MM.1S (cell line): Measurements from ENCODE around the gene SPP1.

Experiments used
- DNase-seq: peaks from one replicate; pipeline ENCODE4 v3.0.0-alpha.2; 2015
- H2AFZ ChIP-seq: fragments of 300-600 bp; sonication (generic); 2 replicates; pipeline ENCODE4 v1.6.0; 2016; ENCODE audit warnings: antibody characterized with exemption, low read length
- H3F3A ChIP-seq: fragments of 300-600 bp; sonication (generic); 2 replicates; pipeline ENCODE4 v1.6.1; 2016; ENCODE audit warnings: mild to moderate bottlenecking, antibody characterized with exemption, low read length, moderate library complexity, mixed read lengths; ENCODE audit not compliant: insufficient read depth
- H3K27ac ChIP-seq: fragments of 300-600 bp; sonication (generic); 2 replicates; pipeline ENCODE4 v1.5.1; 2016; ENCODE audit warnings: mild to moderate bottlenecking, low read length
- H3K27me3 ChIP-seq: fragments of 300-600 bp; sonication (generic); replicated peaks from 2 replicates; pipeline ENCODE4 v1.6.0; 2016; ENCODE audit warnings: low read length; ENCODE audit not compliant: insufficient read depth
- H3K36me3 ChIP-seq: fragments of 300-600 bp; sonication (generic); replicated peaks from 2 replicates; pipeline ENCODE4 v1.6.1; 2016; ENCODE audit warnings: mild to moderate bottlenecking, low read length, mixed read lengths; ENCODE audit not compliant: insufficient read depth
- H3K4me1 ChIP-seq: fragments of 300-600 bp; sonication (generic); 2 replicates; pipeline ENCODE4 v1.6.1; 2016; ENCODE audit warnings: low read length, mixed read lengths
- H3K4me2 ChIP-seq: fragments of 300-600 bp; sonication (generic); 2 replicates; pipeline ENCODE4 v1.6.0; 2016; ENCODE audit warnings: low read depth, low read length
- H3K4me3 ChIP-seq: fragments of 300-600 bp; sonication (generic); 2 replicates; pipeline ENCODE4 v1.5.1; 2016; ENCODE audit warnings: low read length, mixed read lengths
- H3K79me2 ChIP-seq: fragments of 300-600 bp; sonication (generic); 2 replicates; pipeline ENCODE4 v1.6.1; 2016; ENCODE audit warnings: mixed run types, low read length, mixed read lengths
- H3K9ac ChIP-seq: fragments of 300-600 bp; sonication (generic); 2 replicates; pipeline ENCODE4 v1.6.1; 2016; ENCODE audit warnings: low read length, mixed read lengths
- H3K9me2 ChIP-seq: fragments of 300-600 bp; sonication (generic); replicated peaks from 2 replicates; pipeline ENCODE4 v1.6.1; 2016; ENCODE audit warnings: mild to moderate bottlenecking, low read length, mixed read lengths; ENCODE audit not compliant: insufficient read depth
- H3K9me3 ChIP-seq: fragments of 300-600 bp; sonication (generic); replicated peaks from 2 replicates; pipeline ENCODE4 v1.6.1; 2016; ENCODE audit warnings: mild to moderate bottlenecking, low read length, mixed read lengths; ENCODE audit not compliant: insufficient read depth
- H4K20me1 ChIP-seq: fragments of 300-600 bp; sonication (generic); 2 replicates; pipeline ENCODE4 v1.6.1; 2016; ENCODE audit warnings: mild to moderate bottlenecking, low read length, moderate library complexity, mixed read lengths; ENCODE audit not compliant: insufficient read depth
- EZH2 ChIP-seq: fragments of 300-600 bp; sonication (generic); optimal IDR thresholded peaks from 2 replicates; pipeline ENCODE3; 2017; ENCODE audit warnings: low read depth, mild to moderate bottlenecking, antibody characterized with exemption, low read length, mixed read lengths
- EZH2phosphoT487 ChIP-seq: fragments of 300-600 bp; sonication (generic); IDR thresholded peaks from 2 replicates; pipeline ENCODE4 v1.6.1; 2018; ENCODE audit warnings: antibody characterized with exemption, low read length
- TF ChIP-seq, protein P1 (sequence below): fragments of 300-600 bp; sonication (generic); IDR thresholded peaks from 2 replicates; pipeline ENCODE4 v1.5.1; 2016; ENCODE audit warnings: antibody characterized with exemption, low read length, mixed read lengths

SPP1 gene

DNA sequence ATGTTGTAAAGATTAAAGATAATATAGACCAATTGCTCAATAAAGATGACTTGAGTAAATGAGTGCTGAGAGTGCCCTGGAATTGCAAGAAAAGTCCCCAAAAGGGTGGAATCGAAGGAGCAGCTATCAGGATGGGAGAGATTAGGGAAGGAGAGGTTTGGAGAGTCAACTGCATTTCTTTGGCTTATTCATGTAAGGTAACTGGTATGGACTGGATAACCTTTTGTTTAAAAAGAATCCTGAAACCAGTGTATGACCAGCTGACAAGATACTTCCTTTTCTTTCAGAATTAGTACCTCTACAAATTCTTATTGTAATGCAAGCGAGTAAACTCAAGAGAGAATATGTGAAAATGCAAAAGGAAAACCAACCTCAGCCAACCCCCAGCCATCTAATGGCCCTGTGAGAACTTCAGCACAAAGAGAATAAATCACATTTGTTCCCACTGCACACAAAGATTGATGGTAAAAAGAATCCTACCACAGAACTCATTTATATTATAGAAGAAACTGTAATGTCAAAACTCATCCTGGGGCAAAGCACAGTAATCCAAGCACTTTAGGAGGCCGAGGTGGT lies 24.5 kb upstream of the SPP1 start:
- TF ChIP-seq, protein P1, sequence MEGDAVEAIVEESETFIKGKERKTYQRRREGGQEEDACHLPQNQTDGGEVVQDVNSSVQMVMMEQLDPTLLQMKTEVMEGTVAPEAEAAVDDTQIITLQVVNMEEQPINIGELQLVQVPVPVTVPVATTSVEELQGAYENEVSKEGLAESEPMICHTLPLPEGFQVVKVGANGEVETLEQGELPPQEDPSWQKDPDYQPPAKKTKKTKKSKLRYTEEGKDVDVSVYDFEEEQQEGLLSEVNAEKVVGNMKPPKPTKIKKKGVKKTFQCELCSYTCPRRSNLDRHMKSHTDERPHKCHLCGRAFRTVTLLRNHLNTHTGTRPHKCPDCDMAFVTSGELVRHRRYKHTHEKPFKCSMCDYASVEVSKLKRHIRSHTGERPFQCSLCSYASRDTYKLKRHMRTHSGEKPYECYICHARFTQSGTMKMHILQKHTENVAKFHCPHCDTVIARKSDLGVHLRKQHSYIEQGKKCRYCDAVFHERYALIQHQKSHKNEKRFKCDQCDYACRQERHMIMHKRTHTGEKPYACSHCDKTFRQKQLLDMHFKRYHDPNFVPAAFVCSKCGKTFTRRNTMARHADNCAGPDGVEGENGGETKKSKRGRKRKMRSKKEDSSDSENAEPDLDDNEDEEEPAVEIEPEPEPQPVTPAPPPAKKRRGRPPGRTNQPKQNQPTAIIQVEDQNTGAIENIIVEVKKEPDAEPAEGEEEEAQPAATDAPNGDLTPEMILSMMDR, result no peak
- TF ChIP-seq EZH2phosphoT487 (no peak), EZH2 (no peak)
- DNase-seq, result no peak

GRCh38 chr4:87953826-87954225 lies 21.7 kb upstream of the SPP1 start:
- Histone ChIP-seq H3F3A (no peaks in the 10 kb centered on the region), H3K9me3 (no peaks in the 10 kb centered on the region), H2AFZ (no peak overlapping the region), H3K4me2 (no peak overlapping the region), H3K36me3 (no peaks in the 10 kb centered on the region), H3K27me3 (no peaks in the 10 kb centered on the region), H3K79me2 (no peaks in the 10 kb centered on the region), H3K9ac (no peak overlapping the region), H3K4me3 (no peak overlapping the region), H3K9me2 (no peaks in the 10 kb centered on the region), H3K4me1 (no peaks in the 10 kb centered on the region), H3K27ac (no peak overlapping the region), H4K20me1 (no peaks in the 10 kb centered on the region)
- TF ChIP-seq, protein P1, result no peak
- no peak for TF ChIP-seq EZH2
- TF ChIP-seq EZH2phosphoT487, result no peak
- no peak for DNase-seq

More for the DNA sequence above, 24.5 kb upstream of the SPP1 start:
- Histone ChIP-seq H3K27ac (no peak overlapping the region), H3K9ac (no peak overlapping the region), H3K9me2 (no peaks in the 10 kb centered on the region), H3K36me3 (no peaks in the 10 kb centered on the region), H2AFZ (no peak overlapping the region), H3K4me2 (no peak overlapping the region), H3K4me1 (no peaks in the 10 kb centered on the region), H4K20me1 (no peaks in the 10 kb centered on the region), H3K79me2 (no peaks in the 10 kb centered on the region), H3K27me3 (no peaks in the 10 kb centered on the region), H3K9me3 (no peaks in the 10 kb centered on the region), H3K4me3 (no peak overlapping the region), H3F3A (no peaks in the 10 kb centered on the region)

- Histone ChIP-seq H3K9me2 (no peaks in the 10 kb centered on the region), H4K20me1 (no peaks in the 10 kb centered on the region), H3K36me3 (no peaks in the 10 kb centered on the region), H3K4me2 (no peak overlapping the region), H3K79me2 (no peaks in the 10 kb centered on the region), H3K4me1 (no peaks in the 10 kb centered on the region), H3K9ac (no peak overlapping the region), H3K27ac (no peak overlapping the region), H3K9me3 (no peaks in the 10 kb centered on the region), H3K4me3 (no peak overlapping the region), H2AFZ (no peak overlapping the region), H3K27me3 (no peaks in the 10 kb centered on the region), H3F3A (no peaks in the 10 kb centered on the region)
- no peak for DNase-seq
- TF ChIP-seq EZH2phosphoT487, result no peak
- TF ChIP-seq, protein P1, result no peak
- no peak for TF ChIP-seq EZH2
Observed at GRCh38 chr4:87956501-87956900, 19.0 kb upstream of the SPP1 start.
